A673 (cell line): ENCODE data around the gene SLC66A1. TPM values are rescaled to one million over a fixed set of nuclear protein-coding genes. Genes with fewer than 3 reads are reported as not detected.

Experiments
- BruUV-seq: library from RNA; stranded (reverse); fragments of 400-500 nt; replicated peaks from 2 replicates; lab custom pipeline; 2021; lab: Mats Ljungman, UMichigan
- CTCF ChIA-PET: fragments of 300-600 bp; sonication (Branson Sonifier 250); formaldehyde crosslinking; loops from one replicate; lab custom pipeline; 2022; ENCODE audit warnings: antibody characterized with exemption; lab: Charles Lee
- POLR2A ChIA-PET: fragments of 300-600 bp; sonication (Branson Sonifier 250); formaldehyde crosslinking; loops from one replicate; lab custom pipeline; 2022; ENCODE audit warnings: antibody characterized with exemption; ENCODE audit not compliant: low non-redundant PET; lab: Charles Lee
- DNase-seq: peaks from one replicate; pipeline ENCODE4 v3.0.0-alpha.2; 2015; ENCODE audit warnings: low spot score
- H3K27ac ChIP-seq: fragments of 200-600 bp; sonication (generic); 2 replicates; pipeline ENCODE4 v1.5.1; 2016; ENCODE audit warnings: mixed run types, low read depth, mild to moderate bottlenecking, mixed read lengths, antibody characterized with exemption, low read length; ENCODE audit not compliant: poor library complexity, severe bottlenecking
- H3K27me3 ChIP-seq: fragments of 200-600 bp; sonication (generic); replicated peaks from 2 replicates; pipeline ENCODE4 v1.6.1; 2017; ENCODE audit warnings: mixed run types, low read depth, mild to moderate bottlenecking, mixed read lengths, antibody characterized with exemption, low read length; ENCODE audit not compliant: insufficient read depth, poor library complexity
- H3K36me3 ChIP-seq: fragments of 200-600 bp; sonication (generic); 2 replicates; pipeline ENCODE4 v1.6.1; 2016; ENCODE audit warnings: mixed run types, mild to moderate bottlenecking, mixed read lengths, antibody characterized with exemption, low read length; ENCODE audit not compliant: insufficient read depth, poor library complexity, severe bottlenecking
- H3K4me1 ChIP-seq: fragments of 200-600 bp; sonication (generic); 2 replicates; pipeline ENCODE4 v1.6.1; 2017; ENCODE audit warnings: mixed run types, mild to moderate bottlenecking, mixed read lengths, antibody characterized with exemption, low read length; ENCODE audit not compliant: insufficient read depth, poor library complexity, severe bottlenecking
- H3K4me3 ChIP-seq: fragments of 200-600 bp; sonication (generic); 2 replicates; pipeline ENCODE4 v1.5.1; 2016; ENCODE audit warnings: low read depth, mixed run types, mild to moderate bottlenecking, mixed read lengths, low read length; ENCODE audit not compliant: poor library complexity, severe bottlenecking
- H3K9me3 ChIP-seq: fragments of 200-600 bp; sonication (generic); 2 replicates; pipeline ENCODE4 v1.6.1; 2016; ENCODE audit warnings: mixed run types, low read depth, mild to moderate bottlenecking, mixed read lengths, antibody characterized with exemption, low read length; ENCODE audit not compliant: poor library complexity, severe bottlenecking
- CTCF ChIP-seq: fragments of 300-800, 200-600 bp; sonication (generic); conservative IDR thresholded peaks from 2 replicates; pipeline ENCODE4 v1.5.1; 2017; ENCODE audit warnings: low read depth, mild to moderate bottlenecking, antibody characterized with exemption, low read length, moderate library complexity, mixed read lengths
- EZH2 ChIP-seq: fragments of 200-600 bp; sonication (generic); IDR thresholded peaks from 2 replicates; pipeline ENCODE4 v1.6.1; 2017; ENCODE audit warnings: borderline replicate concordance, low read depth, mild to moderate bottlenecking, mixed read lengths, antibody characterized with exemption, low read length; ENCODE audit not compliant: poor library complexity, severe bottlenecking
- intact Hi-C: fragments of 100-400 bp; cut with micrococcal nuclease; formaldehyde crosslinking; loops from one replicate; pipeline ENCODE4 v1.10.0; 2022; ENCODE audit not compliant: unreplicated experiment
- total RNA-seq: library from RNA; stranded (reverse); gene quantifications from 2 replicates; pipeline ENCODE4 v1.2.3, GENCODE V29; 2021

The SLC66A1 gene
- total RNA-seq, 1 experiment from 2014 or later = 18.3 TPM

DNA sequence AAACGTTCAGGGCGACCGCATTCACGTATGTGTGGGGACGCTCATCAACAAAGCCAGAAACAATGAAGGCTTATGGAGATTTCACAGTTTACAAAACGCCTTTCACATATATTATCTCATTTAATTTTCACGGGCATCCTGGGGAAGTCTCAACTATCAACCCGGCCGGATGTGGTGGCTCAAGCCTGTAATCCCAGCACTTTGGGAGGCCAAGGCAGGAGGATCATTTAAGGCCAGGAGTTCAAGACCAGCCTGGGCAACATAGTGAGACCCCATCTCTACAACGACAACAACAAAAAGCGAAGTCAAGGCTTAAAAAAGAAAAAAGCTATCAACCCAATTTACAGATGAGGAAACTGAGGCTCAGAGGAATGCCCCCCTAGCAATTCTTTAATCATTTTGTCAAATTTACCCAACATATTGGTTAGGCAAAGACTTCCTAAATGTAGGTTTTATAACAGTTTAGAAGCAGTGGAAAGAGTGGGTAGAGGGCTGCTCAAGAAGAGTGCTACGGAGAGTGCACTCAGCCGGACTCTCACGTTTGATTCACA is 28.3 kb downstream of the SLC66A1 start:
- no peak for TF ChIP-seq CTCF
- TF ChIP-seq EZH2 = no peak
- intact Hi-C loops = no loop called here
- ChIA-PET POLR2A (no interaction called here), CTCF (no interaction called here)
- Histone ChIP-seq H3K36me3 (peaks cover 7% of the 10 kb centered on the region), H3K27me3 (no peaks in the 10 kb centered on the region), H3K4me3 (no peak overlapping the region), H3K9me3 (no peaks in the 10 kb centered on the region), H3K27ac (no peak overlapping the region), H3K4me1 (no peaks in the 10 kb centered on the region)
- DNase-seq = no peak
- BruUV-seq = no TSS peak

DNA sequence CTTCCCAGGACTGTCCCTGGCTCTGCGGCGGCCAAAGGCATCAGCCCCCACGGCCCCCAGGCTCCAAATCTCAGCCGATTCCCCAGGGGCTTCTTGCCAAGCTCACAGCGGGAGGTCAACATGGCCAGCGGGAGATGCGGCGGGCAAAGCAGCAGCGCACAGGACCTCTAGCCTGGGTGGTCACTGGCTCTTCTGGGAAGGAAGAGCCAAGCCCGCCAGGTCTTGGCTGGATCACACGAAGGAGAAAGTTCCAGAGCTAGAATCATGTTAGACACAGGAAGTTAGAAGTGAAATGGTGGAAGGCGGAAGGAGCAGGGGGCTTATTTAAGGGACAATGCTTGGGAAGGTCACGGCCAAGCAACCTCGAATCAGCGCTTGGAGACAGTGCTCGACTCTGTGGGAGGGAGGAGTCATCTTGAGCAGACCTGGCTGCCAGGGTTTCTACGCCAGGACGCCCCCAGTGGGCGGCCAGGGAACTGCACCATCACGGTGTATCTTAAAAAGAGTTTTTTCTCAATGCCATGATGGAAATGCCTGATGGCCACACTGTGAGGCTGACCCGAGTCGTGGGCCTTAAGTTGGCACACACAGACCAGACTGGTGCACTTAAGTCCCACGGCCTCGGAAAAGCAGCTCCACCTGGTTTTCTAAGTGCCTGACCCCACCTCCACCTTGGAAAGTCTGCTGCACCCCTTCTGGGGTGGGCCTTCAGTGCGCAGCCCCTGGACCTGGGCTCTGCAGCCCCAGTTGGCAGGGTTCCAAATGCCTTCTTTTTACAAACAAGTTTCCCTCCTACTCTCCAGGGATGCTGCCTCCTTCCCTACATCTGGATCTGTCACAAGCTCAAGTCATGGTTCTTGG is 29.3 kb downstream of the SLC66A1 start:
- peaks cover 7% of the 10 kb centered on the region for H3K36me3 ChIP-seq
- H3K9me3 ChIP-seq = no peaks in the 10 kb centered on the region
- H3K4me1 ChIP-seq = no peaks in the 10 kb centered on the region
- H3K27me3 ChIP-seq = no peaks in the 10 kb centered on the region
- H3K27ac ChIP-seq = no peak overlapping the region
- intact Hi-C loops = no loop called here
- ChIA-PET CTCF (no interaction called here), POLR2A (no interaction called here)
- BruUV-seq = no TSS peak
- H3K4me3 ChIP-seq = no peak overlapping the region
- peak; percentile 79 for DNase-seq
- TF ChIP-seq CTCF (peak; percentile 90), EZH2 (no peak)

- no peaks in the 10 kb centered on the region for H3K27me3 ChIP-seq
- H3K27ac ChIP-seq = no peak overlapping the region
- H3K9me3 ChIP-seq = no peaks in the 10 kb centered on the region
- peaks cover 7% of the 10 kb centered on the region for H3K36me3 ChIP-seq
- no peak for TF ChIP-seq CTCF
- TF ChIP-seq EZH2 = no peak
- no peak overlapping the region for H3K4me3 ChIP-seq
- CTCF ChIA-PET = no interaction called here
- POLR2A ChIA-PET = no interaction called here
- intact Hi-C loops = no loop called here
- no peaks in the 10 kb centered on the region for H3K4me1 ChIP-seq
- no TSS peak for BruUV-seq
- DNase-seq = no peak
Observed at GRCh38 chr1:19342062-19342750, 30.1 kb downstream of the SLC66A1 start.
